ENCODE results near the gene OR4E1.
"Not testable (repeated sequence)": the region's sequence is repeated elsewhere in the genome, so short reads cannot be mapped to it uniquely, and the experiment has no call there.

Gene OR4E1

DNA sequence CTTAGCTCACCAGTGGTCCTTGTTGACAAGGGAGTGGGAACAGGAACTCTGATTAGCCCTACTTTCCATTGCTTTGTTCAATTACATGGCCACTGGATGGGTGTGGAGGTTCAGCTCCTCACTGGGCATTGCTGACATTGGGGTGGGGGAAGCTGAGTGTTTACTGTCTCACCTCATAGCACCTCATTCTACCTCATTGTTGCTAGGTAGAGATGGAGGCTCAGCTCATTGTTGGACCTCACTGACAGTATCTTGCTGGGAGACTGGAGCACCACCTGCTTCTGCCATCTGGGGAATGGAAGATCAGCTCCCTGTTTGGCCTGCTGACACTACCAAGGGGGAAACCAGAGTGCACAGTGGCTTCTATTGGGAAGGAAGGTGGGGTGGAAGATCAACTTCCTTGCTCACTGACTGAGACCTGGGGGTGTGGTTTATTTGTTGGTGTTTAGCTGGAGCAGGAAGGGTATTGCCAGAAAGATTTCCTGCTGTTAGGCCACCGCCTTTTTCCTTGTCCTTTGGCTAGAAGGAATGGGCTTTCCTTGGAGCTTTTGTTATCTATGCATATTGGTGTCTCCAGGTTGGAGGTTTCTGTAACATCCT, 21.3 kb downstream of the OR4E1 start:
- no peak for DNase-seq

DNA sequence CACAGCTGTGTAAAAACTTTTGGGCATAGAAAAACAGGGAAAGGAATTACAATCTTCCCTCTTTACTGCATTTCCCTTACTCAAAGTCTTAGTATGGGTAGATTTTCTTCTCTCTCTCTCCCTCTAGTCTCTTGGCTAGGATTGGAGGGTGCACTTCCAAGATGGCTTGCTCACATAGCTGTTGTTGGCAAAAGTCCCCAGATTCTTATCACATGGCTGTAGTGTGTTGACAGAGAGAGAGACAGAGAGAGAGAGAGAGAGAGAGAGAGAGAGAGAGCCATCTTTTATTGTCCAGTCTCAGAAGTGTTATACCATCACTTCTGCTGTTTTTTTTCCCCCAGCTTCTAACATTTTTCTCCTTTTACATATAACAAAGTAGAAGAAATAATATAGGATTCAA, 26.2 kb downstream of the OR4E1 start:
- DNase-seq: no peak

DNA sequence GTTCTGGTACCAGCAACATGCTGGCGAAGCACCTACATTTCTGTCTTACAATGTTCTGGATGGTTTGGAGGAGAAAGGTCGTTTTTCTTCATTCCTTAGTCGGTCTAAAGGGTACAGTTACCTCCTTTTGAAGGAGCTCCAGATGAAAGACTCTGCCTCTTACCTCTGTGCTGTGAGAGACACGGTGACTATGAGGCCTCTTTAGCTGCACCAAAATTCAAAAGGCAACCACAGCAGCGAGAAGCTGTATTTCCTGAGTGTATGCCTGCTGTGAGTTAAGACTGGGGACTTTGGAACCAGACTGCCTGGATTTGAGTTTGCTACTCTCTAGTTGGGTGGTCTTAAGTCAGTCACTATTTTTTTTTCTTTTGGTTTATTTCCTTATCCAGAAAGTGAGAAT, 30.2 kb downstream of the OR4E1 start:
- no peak for DNase-seq

DNA sequence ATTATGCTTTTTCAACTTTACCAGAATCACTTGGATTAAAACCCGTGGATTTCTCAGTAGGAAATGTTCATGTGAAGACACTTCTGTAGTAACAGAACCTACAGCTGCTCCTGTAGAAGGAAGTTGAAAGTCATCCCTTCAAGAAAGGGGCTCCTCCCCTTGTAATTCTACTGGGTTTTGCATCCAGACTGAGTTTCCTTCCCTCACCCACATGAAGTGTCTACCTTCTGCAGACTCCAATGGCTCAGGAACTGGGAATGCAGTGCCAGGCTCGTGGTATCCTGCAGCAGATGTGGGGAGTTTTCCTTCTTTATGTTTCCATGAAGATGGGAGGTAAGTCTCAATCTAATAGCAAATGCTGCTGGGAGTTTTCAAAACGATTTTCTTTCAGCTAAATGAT, 30.9 kb downstream of the OR4E1 start:
- no peak for DNase-seq

DNA sequence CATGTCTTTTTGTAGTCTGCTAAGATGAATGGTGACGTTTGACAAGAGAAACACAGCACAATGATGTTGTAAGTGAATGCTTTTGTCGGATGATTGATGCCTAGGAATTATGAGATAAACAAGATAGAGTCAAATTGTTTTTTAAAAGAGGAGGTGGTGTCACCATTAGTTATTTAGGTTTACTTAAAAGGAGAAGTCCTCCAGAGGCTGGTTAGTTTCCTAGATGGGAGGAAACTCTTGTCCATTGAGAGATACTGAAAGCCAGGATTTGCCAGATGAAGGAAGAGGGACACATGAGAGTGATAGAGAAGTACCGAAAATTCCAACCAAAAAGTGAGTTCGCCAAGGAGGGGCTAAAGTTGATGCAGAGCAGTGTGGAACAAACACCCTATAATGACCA, 38.8 kb downstream of the OR4E1 start, which contains the start of gene OR10G2:
TSS of gene OR10G2 (minus strand) at position 101 of the 400 bp plus-strand sequence. CDS start at position 3, 98 bp downstream.
- DNase-seq: no peak

DNA sequence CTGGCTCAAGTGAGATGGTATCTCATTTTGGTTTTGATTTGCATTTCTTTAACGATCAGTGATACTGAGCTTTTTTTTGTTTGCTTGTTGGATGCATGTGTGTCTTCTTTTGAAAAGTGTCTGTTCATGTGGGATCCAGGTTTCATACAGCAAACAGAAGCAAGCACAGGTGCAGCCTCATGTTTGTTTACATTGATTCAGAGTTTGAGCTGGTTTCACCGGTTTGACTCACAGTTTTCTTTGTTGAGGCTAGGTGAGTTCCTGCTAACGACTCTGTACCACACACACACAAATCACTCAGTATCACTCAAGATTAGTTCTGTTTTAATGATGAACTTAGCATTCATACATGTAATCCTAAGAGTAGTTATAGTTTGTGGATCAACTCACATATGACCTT, 42.5 kb downstream of the OR4E1 start:
- DNase-seq: no peak

DNA sequence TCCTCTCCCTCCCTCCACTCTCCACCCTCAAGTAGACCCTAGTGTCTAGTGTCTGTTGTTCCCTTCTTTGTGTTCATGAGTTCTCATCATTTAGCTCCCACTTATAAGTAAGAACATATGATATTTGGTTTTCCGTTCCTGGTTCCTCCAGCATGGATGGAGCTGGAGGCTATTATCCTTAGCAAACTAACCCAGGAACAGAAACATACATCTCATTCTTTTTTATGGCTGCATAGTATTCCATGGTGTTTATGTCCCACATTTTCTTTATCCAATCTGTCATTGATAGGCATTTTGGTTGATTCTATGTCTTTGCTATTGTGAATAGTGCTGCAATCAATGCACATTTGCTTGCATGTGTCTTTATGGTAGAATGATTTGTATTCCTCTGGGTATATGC, 43.1 kb downstream of the OR4E1 start:
- DNase-seq: not testable (repeated sequence)

DNA sequence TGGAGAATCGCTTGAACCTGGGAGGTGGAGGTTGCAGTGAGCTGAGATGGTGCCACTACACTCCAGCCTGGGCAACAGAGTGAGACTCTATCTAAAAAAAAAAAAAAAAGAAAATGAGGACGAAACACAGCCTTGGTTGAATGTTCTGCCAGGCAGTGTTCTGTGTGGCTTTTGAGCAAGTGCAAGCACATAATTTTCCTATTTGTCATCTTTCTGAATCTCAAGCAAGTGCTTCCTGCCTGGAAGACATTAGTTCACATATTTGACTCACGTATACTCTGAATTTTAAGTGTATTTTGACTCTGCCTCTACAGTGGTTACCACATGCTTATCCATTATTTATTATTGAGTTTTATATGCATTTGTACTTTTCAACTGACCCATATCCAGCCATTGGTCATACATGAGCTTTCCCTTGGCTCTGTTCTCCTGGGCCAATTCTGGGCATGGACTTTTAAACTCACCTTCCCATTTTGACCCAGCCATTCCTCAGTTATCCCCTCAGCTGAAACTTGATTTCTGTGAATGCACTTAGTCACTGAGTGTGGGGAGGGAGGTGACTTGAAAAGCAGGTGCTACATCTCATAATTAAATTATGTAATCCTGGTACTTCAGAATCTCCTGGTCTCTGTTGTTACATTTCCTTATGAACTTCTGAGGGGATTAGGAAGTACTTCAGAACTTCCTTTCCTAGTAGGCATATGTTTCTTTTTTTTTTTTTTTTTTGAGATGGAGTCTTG, 47.0 kb downstream of the OR4E1 start:
- DNase-seq: no peak

All from fibroblast of skin of right quadriceps (primary cell).